Measurements from ENCODE around the gene GRIK3. TPM values are rescaled to one million over a fixed set of nuclear protein-coding genes. Genes with fewer than 3 reads are reported as not detected.

GRIK3 gene
- polyA plus RNA-seq, 2 of the 4 experiments (the other 2 are of a cell fraction) = not detected

DNA sequence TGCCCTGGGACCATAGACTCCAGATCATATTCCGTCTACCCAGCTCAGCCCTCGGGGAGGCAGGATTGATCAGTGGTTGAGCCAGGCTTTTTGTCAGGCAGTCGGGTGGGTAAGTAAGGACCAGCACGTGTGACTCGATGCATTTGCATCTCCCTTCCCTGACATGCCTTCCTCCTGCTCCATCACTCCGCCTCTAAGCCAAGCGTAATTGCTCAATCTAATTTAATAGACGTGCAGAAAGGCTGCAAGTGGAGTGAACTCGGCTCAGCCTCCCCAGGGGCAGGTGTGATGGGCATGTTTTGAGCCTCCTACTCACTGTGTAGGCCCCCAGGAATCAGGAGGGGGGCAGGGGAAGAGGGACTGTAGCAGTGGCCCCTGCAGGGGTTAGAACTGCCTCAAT, 34.6 kb upstream of the GRIK3 start:
- CTCF ChIA-PET = no interaction called here
- H3K27ac ChIP-seq = no peak overlapping the region
- WGBS (ENCODE audit: missing lambda C conversion rate) = 19% methylated on average over 6 of the region's 9 CpGs
- H3K4me3 ChIP-seq = no peak overlapping the region
- no peak for FAIRE-seq
- no peaks in the 10 kb centered on the region for H3K9me3 ChIP-seq
- H3K4me2 ChIP-seq = no peak overlapping the region
- DNase-seq (ENCODE audit: low read depth in 1 of 2, low spot score in 1 of 2) = no peak
- H3K4me1 ChIP-seq = no peaks in the 10 kb centered on the region
- ATAC-seq = no peak
- POLR2A ChIA-PET = no interaction called here
- TF ChIP-seq RCOR1 (IDR thresholded peaks at IDR 0.05; ENCODE audit: low read depth, low read length) (no peak), FOSL2 (IDR thresholded peaks at IDR 0.05) (no peak), FOSL2 (CRISPR knock-in tag; IDR thresholded peaks at IDR 0.05) (no peak), JUN (IDR thresholded peaks at IDR 0.05) (no peak), RFX5 (IDR thresholded peaks at IDR 0.05) (no peak), POLR2A (IDR thresholded peaks at IDR 0.05; ENCODE audit: low read length) (no peak), TP53 (CRISPR knock-in tag; IDR thresholded peaks at IDR 0.05) (no peak), MYC (IDR thresholded peaks at IDR 0.05; ENCODE audit: borderline replicate concordance, low read length) (no peak), NPAS2 (CRISPR knock-in tag; IDR thresholded peaks at IDR 0.05; ENCODE audit: borderline replicate concordance) (no peak), CBX2 (IDR thresholded peaks at IDR 0.05; ENCODE audit: borderline replicate concordance, low read depth) (no peak)
- TF ChIP-seq, protein P1, sequence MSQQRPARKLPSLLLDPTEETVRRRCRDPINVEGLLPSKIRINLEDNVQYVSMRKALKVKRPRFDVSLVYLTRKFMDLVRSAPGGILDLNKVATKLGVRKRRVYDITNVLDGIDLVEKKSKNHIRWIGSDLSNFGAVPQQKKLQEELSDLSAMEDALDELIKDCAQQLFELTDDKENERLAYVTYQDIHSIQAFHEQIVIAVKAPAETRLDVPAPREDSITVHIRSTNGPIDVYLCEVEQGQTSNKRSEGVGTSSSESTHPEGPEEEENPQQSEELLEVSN (IDR thresholded peaks at IDR 0.05; ENCODE audit: borderline replicate concordance, low read depth) = no peak
- TF ChIP-seq, protein P2, sequence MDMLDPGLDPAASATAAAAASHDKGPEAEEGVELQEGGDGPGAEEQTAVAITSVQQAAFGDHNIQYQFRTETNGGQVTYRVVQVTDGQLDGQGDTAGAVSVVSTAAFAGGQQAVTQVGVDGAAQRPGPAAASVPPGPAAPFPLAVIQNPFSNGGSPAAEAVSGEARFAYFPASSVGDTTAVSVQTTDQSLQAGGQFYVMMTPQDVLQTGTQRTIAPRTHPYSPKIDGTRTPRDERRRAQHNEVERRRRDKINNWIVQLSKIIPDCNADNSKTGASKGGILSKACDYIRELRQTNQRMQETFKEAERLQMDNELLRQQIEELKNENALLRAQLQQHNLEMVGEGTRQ (IDR thresholded peaks at IDR 0.05) = no peak

DNA sequence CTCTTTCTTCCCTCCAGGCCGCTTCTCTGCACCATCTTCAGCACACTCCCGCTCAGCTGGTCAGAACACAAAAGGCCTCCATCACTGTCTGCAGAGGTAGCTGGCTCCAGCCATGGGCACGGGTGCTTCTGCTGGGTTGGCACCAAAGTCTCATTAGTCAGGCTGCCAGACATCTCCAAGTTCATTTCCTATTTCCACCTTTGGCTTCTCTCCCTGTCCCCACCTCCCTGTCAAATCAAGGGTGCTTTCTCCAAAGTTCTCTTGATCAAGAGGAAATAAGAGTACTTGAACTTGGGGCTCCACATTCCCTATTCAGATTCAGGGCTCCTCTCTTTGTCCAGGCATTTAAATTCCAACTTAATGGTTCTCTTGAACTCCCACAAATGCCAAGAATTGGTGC, 33.9 kb upstream of the GRIK3 start:
- FAIRE-seq = no peak
- POLR2A ChIA-PET = no interaction called here
- Histone ChIP-seq H3K4me3 (no peak overlapping the region), H3K27ac (no peak overlapping the region), H3K9me3 (no peaks in the 10 kb centered on the region), H3K4me1 (no peaks in the 10 kb centered on the region), H3K4me2 (no peak overlapping the region)
- DNase-seq (ENCODE audit: low read depth in 1 of 2, low spot score in 1 of 2) = no peak
- CTCF ChIA-PET = no interaction called here
- ATAC-seq = no peak
- no peak for TF ChIP-seq HOXA7 (CRISPR knock-in tag; IDR thresholded peaks at IDR 0.05)
- TF ChIP-seq EP300 (IDR thresholded peaks at IDR 0.05) = no peak
- TF ChIP-seq ZFP36 (IDR thresholded peaks at IDR 0.05; ENCODE audit: borderline replicate concordance, partially characterized antibody) = no peak
- no peak for TF ChIP-seq TFCP2L1 (CRISPR knock-in tag; IDR thresholded peaks at IDR 0.05)
- no peak for TF ChIP-seq CEBPB (IDR thresholded peaks at IDR 0.05)
- TF ChIP-seq HOXB13 (CRISPR knock-in tag; IDR thresholded peaks at IDR 0.05; ENCODE audit: low read depth) = no peak
- no peak for TF ChIP-seq RFX5 (IDR thresholded peaks at IDR 0.05)
- TF ChIP-seq CHD4 (IDR thresholded peaks at IDR 0.05; ENCODE audit: borderline replicate concordance) = no peak
- TF ChIP-seq, protein P3, sequence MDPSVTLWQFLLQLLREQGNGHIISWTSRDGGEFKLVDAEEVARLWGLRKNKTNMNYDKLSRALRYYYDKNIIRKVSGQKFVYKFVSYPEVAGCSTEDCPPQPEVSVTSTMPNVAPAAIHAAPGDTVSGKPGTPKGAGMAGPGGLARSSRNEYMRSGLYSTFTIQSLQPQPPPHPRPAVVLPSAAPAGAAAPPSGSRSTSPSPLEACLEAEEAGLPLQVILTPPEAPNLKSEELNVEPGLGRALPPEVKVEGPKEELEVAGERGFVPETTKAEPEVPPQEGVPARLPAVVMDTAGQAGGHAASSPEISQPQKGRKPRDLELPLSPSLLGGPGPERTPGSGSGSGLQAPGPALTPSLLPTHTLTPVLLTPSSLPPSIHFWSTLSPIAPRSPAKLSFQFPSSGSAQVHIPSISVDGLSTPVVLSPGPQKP (IDR thresholded peaks at IDR 0.05; ENCODE audit: low read depth, low read length) = no peak
- no peak for TF ChIP-seq CBX8 (IDR thresholded peaks at IDR 0.05)
- no peak for TF ChIP-seq KDM5A (IDR thresholded peaks at IDR 0.05)
- no peak for TF ChIP-seq JUNB (IDR thresholded peaks at IDR 0.05)
- no peak for TF ChIP-seq HEYL (CRISPR knock-in tag; IDR thresholded peaks at IDR 0.05)
- TF ChIP-seq, protein P4, sequence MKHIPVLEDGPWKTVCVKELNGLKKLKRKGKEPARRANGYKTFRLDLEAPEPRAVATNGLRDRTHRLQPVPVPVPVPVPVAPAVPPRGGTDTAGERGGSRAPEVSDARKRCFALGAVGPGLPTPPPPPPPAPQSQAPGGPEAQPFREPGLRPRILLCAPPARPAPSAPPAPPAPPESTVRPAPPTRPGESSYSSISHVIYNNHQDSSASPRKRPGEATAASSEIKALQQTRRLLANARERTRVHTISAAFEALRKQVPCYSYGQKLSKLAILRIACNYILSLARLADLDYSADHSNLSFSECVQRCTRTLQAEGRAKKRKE (CRISPR knock-in tag; IDR thresholded peaks at IDR 0.05; ENCODE audit: low read depth) = no peak
- no peak for TF ChIP-seq PHF8 (IDR thresholded peaks at IDR 0.05; ENCODE audit: borderline replicate concordance, low read depth)
- no peak for TF ChIP-seq TP53 (CRISPR knock-in tag; IDR thresholded peaks at IDR 0.05)
- WGBS (ENCODE audit: missing lambda C conversion rate) = 17% methylated on average over 2 of the region's 3 CpGs
